ENCODE data around the gene CD99.

DNA sequence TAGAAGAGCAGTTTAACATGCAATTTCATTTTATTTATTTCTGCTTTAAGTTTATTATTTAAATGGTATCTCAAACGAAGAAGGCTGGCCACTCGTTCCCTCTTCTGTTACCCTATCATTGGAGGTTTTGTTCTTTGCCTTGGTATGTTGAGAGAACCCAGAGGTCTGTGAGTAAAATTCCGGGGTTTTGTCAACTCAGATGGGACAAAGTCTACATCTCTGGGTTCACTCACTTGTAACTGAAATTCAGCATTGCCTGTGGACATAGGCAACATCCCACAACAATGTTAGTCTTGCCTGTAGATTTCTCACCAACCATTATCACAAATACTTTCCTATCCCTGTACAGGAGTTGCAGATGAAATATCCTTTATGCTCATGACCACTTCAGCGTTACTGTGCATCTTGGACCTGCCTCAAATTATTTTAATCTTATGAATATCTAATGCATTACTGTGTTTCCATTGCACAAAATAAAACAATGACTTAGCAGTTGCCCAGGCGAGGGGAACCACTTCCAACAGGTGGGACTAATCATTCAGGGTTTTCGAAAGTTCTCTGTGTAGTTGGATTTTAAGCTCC is 33.5 kb upstream of the CD99 start:
- TF ChIP-seq, protein P1, sequence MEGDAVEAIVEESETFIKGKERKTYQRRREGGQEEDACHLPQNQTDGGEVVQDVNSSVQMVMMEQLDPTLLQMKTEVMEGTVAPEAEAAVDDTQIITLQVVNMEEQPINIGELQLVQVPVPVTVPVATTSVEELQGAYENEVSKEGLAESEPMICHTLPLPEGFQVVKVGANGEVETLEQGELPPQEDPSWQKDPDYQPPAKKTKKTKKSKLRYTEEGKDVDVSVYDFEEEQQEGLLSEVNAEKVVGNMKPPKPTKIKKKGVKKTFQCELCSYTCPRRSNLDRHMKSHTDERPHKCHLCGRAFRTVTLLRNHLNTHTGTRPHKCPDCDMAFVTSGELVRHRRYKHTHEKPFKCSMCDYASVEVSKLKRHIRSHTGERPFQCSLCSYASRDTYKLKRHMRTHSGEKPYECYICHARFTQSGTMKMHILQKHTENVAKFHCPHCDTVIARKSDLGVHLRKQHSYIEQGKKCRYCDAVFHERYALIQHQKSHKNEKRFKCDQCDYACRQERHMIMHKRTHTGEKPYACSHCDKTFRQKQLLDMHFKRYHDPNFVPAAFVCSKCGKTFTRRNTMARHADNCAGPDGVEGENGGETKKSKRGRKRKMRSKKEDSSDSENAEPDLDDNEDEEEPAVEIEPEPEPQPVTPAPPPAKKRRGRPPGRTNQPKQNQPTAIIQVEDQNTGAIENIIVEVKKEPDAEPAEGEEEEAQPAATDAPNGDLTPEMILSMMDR (IDR thresholded peaks at IDR 0.05; ENCODE audit: extremely low read depth in 1 of 2, insufficient read depth in 1 of 2, low read depth in 1 of 2, low read length in 2 of 2), result no peak
- TF ChIP-seq POLR2A (IDR thresholded peaks at IDR 0.05; ENCODE audit: low read depth, low read length) (no peak), POLR2AphosphoS5 (IDR thresholded peaks at IDR 0.05; ENCODE audit: insufficient read depth, low read depth, low read length) (no peak), EZH2 (IDR thresholded peaks at IDR 0.05; ENCODE audit: borderline replicate concordance, low read depth, low read length, severe bottlenecking) (no peak)
- TF ChIP-seq, protein P2, sequence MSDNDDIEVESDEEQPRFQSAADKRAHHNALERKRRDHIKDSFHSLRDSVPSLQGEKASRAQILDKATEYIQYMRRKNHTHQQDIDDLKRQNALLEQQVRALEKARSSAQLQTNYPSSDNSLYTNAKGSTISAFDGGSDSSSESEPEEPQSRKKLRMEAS (IDR thresholded peaks at IDR 0.05; ENCODE audit: insufficient read depth, insufficient read length), result no peak

All from endothelial cell of umbilical vein (primary cell).